Transverse colon (tissue), 4 donors: Measurements from ENCODE around the gene PDE6D.

Experiments used
- CTCF ChIP-seq, 5 experiments: fragments of 200-600 bp in 3 of 5; fragments of 450-650 bp in 2 of 5; sonication (generic) in 3 of 5; IDR thresholded peaks; 1 replicate in 2 of 5; 2 replicates in 3 of 5; pipeline ENCODE4 v1.5.1; 2016 to 2017; ENCODE audit warnings: antibody characterized with exemption in 5 of 5, inconsistent platforms in 3 of 5, mild to moderate bottlenecking in 2 of 5, moderate library complexity in 1 of 5
- POLR2AphosphoS5 ChIP-seq, 3 donors: sonication (generic); formaldehyde crosslinking; IDR thresholded peaks; one replicate each; pipeline ENCODE4 v1.6.1; 2016; ENCODE audit warnings: antibody characterized with exemption in 3 of 3

GRCh38 chr2:231701456-231702373 lies 79.4 kb downstream of the PDE6D start:
- no peak for TF ChIP-seq CTCF (IDR thresholded peaks at IDR 0.05)
- no peak for TF ChIP-seq POLR2AphosphoS5 (IDR thresholded peaks at IDR 0.05)
